ENCODE results near the gene PBX4.

Gene PBX4

GRCh38 chr19:19650331-19650730 is 31.8 kb upstream of the PBX4 start:
- Histone ChIP-seq H3K4me2 (no peak overlapping the region), H3K4me1 (ENCODE audit: low read depth, poor library complexity, severe bottlenecking) (no peaks in the 10 kb centered on the region), H3K27me3 (ENCODE audit: insufficient read depth, low read depth) (no peaks in the 10 kb centered on the region), H3K36me3 (ENCODE audit: insufficient read depth) (peaks cover 3% of the 10 kb centered on the region; the same call in 1 of the 2 replicates), H3K79me2 (ENCODE audit: insufficient read depth, low read depth) (no peaks in the 10 kb centered on the region), H2AFZ (ENCODE audit: low read depth) (no peak overlapping the region), H4K20me1 (ENCODE audit: insufficient read depth) (no peaks in the 10 kb centered on the region), H3K27ac (no peak overlapping the region), H3K4me3 (IDR thresholded peaks at IDR 0.05; ENCODE audit: insufficient read depth, low read depth, low read length) (no peak overlapping the region), H3K9ac (no peak overlapping the region)
- no peak for TF ChIP-seq CTCF (conservative IDR thresholded peaks at IDR 0.05; ENCODE audit: low read depth, low read length)

GRCh38 chr19:19649580-19649995 is 31.1 kb upstream of the PBX4 start:
- H3K4me2 ChIP-seq = no peak overlapping the region
- H3K9ac ChIP-seq = no peak overlapping the region
- TF ChIP-seq CTCF (conservative IDR thresholded peaks at IDR 0.05; ENCODE audit: low read depth, low read length) = no peak
- no peak overlapping the region for H3K27ac ChIP-seq
- no peak overlapping the region for H2AFZ ChIP-seq (ENCODE audit: low read depth)
- no peaks in the 10 kb centered on the region; the same call in 1 of the 2 replicates for H3K36me3 ChIP-seq (ENCODE audit: insufficient read depth)
- H3K27me3 ChIP-seq (ENCODE audit: insufficient read depth, low read depth) = no peaks in the 10 kb centered on the region
- H3K4me3 ChIP-seq (IDR thresholded peaks at IDR 0.05; ENCODE audit: insufficient read depth, low read depth, low read length) = no peak overlapping the region
- no peaks in the 10 kb centered on the region for H3K4me1 ChIP-seq (ENCODE audit: low read depth, poor library complexity, severe bottlenecking)
- H3K79me2 ChIP-seq (ENCODE audit: insufficient read depth, low read depth) = no peaks in the 10 kb centered on the region
- no peaks in the 10 kb centered on the region for H4K20me1 ChIP-seq (ENCODE audit: insufficient read depth)

GRCh38 chr19:19649155-19649554 is 30.7 kb upstream of the PBX4 start:
- Histone ChIP-seq H3K27ac (no peak overlapping the region), H3K36me3 (ENCODE audit: insufficient read depth) (no peaks in the 10 kb centered on the region; the same call in 1 of the 2 replicates), H3K4me2 (no peak overlapping the region), H4K20me1 (ENCODE audit: insufficient read depth) (no peaks in the 10 kb centered on the region), H2AFZ (ENCODE audit: low read depth) (no peak overlapping the region), H3K9ac (no peak overlapping the region), H3K27me3 (ENCODE audit: insufficient read depth, low read depth) (no peaks in the 10 kb centered on the region), H3K4me1 (ENCODE audit: low read depth, poor library complexity, severe bottlenecking) (no peaks in the 10 kb centered on the region), H3K4me3 (IDR thresholded peaks at IDR 0.05; ENCODE audit: insufficient read depth, low read depth, low read length) (no peak overlapping the region), H3K79me2 (ENCODE audit: insufficient read depth, low read depth) (no peaks in the 10 kb centered on the region)
- TF ChIP-seq CTCF (conservative IDR thresholded peaks at IDR 0.05; ENCODE audit: low read depth, low read length) = no peak

GRCh38 chr19:19647037-19647835 is 28.7 kb upstream of the PBX4 start:
- no peak overlapping the region for H2AFZ ChIP-seq (ENCODE audit: low read depth)
- H3K36me3 ChIP-seq (ENCODE audit: insufficient read depth) = no peaks in the 10 kb centered on the region
- H3K9ac ChIP-seq = no peak overlapping the region
- H3K79me2 ChIP-seq (ENCODE audit: insufficient read depth, low read depth) = no peaks in the 10 kb centered on the region
- TF ChIP-seq CTCF (conservative IDR thresholded peaks at IDR 0.05; ENCODE audit: low read depth, low read length) = no peak
- no peaks in the 10 kb centered on the region for H3K27me3 ChIP-seq (ENCODE audit: insufficient read depth, low read depth)
- H3K27ac ChIP-seq = no peak overlapping the region
- no peaks in the 10 kb centered on the region for H3K4me1 ChIP-seq (ENCODE audit: low read depth, poor library complexity, severe bottlenecking)
- H4K20me1 ChIP-seq (ENCODE audit: insufficient read depth) = no peaks in the 10 kb centered on the region
- no peak overlapping the region for H3K4me2 ChIP-seq
- H3K4me3 ChIP-seq (IDR thresholded peaks at IDR 0.05; ENCODE audit: insufficient read depth, low read depth, low read length) = no peak overlapping the region

Measured in KMS-11 (cell line).